Thyroid gland (tissue), 4 donors: Measurements from ENCODE around the gene ROCK2.

Experiments used
- CTCF ChIP-seq, 6 experiments: fragments of 200-600 bp in 3 of 6; fragments of 450-650 bp in 3 of 6; sonication (generic) in 3 of 6; IDR thresholded peaks; one replicate each; pipeline ENCODE4 v1.5.1; 2016 to 2019; ENCODE audit warnings: antibody characterized with exemption in 6 of 6, mild to moderate bottlenecking in 2 of 6, inconsistent platforms in 1 of 6, moderate library complexity in 1 of 6
- POLR2A ChIP-seq, 2 donors: fragments of 450-650 bp; IDR thresholded peaks; one replicate each; pipeline ENCODE4 v1.6.1; 2017; ENCODE audit warnings: antibody characterized with exemption in 2 of 2, mild to moderate bottlenecking in 2 of 2, moderate library complexity in 1 of 2

- TF ChIP-seq POLR2A (IDR thresholded peaks at IDR 0.05) (no peak), CTCF (IDR thresholded peaks at IDR 0.05) (no peak)
Observed at GRCh38 chr2:11201969-11202368, 142.5 kb downstream of the ROCK2 start.
